Measurements from ENCODE around the gene PHACTR1. TPM values are rescaled to one million over a fixed set of nuclear protein-coding genes. Genes with fewer than 3 reads are reported as not detected.

The PHACTR1 gene
- polyA plus RNA-seq, 1 of the 3 experiments (the other 2 are of a cell fraction): 0.12 TPM

DNA sequence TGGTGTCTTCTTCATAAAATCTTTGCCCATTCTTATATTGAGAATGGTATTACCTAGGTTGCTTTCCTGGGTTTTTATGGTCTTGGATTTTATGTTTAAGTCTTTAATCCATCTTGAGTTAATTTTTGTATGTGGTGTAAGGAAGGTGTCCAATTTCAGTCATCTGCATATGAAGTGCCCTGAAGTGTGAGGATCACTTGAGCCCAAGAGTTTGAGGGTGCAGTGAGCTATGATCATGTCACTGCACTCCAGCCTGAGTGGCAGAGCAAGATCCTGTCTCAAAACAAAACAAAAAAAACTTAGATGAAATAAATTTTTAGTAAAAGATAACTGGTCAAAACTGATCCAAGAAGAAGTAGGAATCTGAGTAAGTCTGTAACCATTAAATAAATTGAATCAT is 396.4 kb downstream of the PHACTR1 start:
- Histone ChIP-seq H3K9ac (no peak overlapping the region), H4K20me1 (ENCODE audit: insufficient read depth) (no peaks in the 10 kb centered on the region), H3K4me3 (ENCODE audit: low read depth in 2 of 2, low read length in 1 of 2) (no peak overlapping the region), H3K36me3 (replicated peaks in 1 of 2; ENCODE audit: control insufficient read depth in 1 of 2, insufficient read depth in 2 of 2, low read length in 1 of 2) (no peaks in the 10 kb centered on the region), H3K79me2 (ENCODE audit: insufficient read depth) (no peaks in the 10 kb centered on the region), H3K9me3 (no peaks in the 10 kb centered on the region), H3K27ac (ENCODE audit: low read depth in 2 of 2, low read length in 1 of 2) (no peak overlapping the region), H2AFZ (ENCODE audit: low read depth) (no peak overlapping the region), H3K27me3 (ENCODE audit: insufficient read depth) (no peaks in the 10 kb centered on the region), H3K4me1 (ENCODE audit: control insufficient read depth in 1 of 2, insufficient read depth in 2 of 2, low read depth in 1 of 2, low read length in 1 of 2) (peaks cover 0 to 8% of the 10 kb centered on the region in 2 experiments; a peak in 2 of 4 replicates), H3K4me2 (no peak overlapping the region), H3K9me2 (no peaks in the 10 kb centered on the region), H3F3A (replicated peaks; ENCODE audit: insufficient read depth) (no peaks in the 10 kb centered on the region)
- no peak for TF ChIP-seq NFIC (IDR thresholded peaks at IDR 0.05; ENCODE audit: borderline replicate concordance)
- TF ChIP-seq, protein P1, sequence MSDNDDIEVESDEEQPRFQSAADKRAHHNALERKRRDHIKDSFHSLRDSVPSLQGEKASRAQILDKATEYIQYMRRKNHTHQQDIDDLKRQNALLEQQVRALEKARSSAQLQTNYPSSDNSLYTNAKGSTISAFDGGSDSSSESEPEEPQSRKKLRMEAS (IDR thresholded peaks at IDR 0.05; ENCODE audit: low read depth): no peak
- no peak for TF ChIP-seq TAF1 (IDR thresholded peaks at IDR 0.05; ENCODE audit: borderline replicate concordance, low read depth, low read length)
- TF ChIP-seq GATA2 (CRISPR knock-in tag; IDR thresholded peaks at IDR 0.05): no peak
- no peak for TF ChIP-seq EZH2phosphoT487 (IDR thresholded peaks at IDR 0.05; ENCODE audit: borderline replicate concordance, low read depth)
- TF ChIP-seq CTCF (IDR thresholded peaks at IDR 0.05): no peak
- TF ChIP-seq EP300 (IDR thresholded peaks at IDR 0.05; ENCODE audit: borderline replicate concordance in 1 of 2, low read depth in 1 of 2, low read length in 1 of 2): no peak
- TF ChIP-seq TCF12 (IDR thresholded peaks at IDR 0.05): no peak
- TF ChIP-seq YY1 (IDR thresholded peaks at IDR 0.05; ENCODE audit: low read depth): no peak
- TF ChIP-seq RXRA (IDR thresholded peaks at IDR 0.05; ENCODE audit: borderline replicate concordance, low read depth): no peak
- DNase-seq: no peak
- ChIA-PET POLR2A (no interaction called here), CTCF (interaction anchor here (1.3 kb wide), 1 partner anchor 220 kb away, joined by 3 read pairs; no protein-coding TSS in a partner anchor)

GRCh38 chr6:13113376-13113775 is 396.8 kb downstream of the PHACTR1 start:
- POLR2A ChIA-PET: no interaction called here

More at GRCh38 chr6:13113376-13113775, 396.8 kb downstream of the PHACTR1 start:
- CTCF ChIA-PET: no interaction called here
- peak; percentile 54 for TF ChIP-seq CHD2 (IDR thresholded peaks at IDR 0.05; ENCODE audit: low read length, partially characterized antibody)
- TF ChIP-seq FOXM1 (IDR thresholded peaks at IDR 0.05; ENCODE audit: low read depth): no peak
- TF ChIP-seq TCF12 (IDR thresholded peaks at IDR 0.05): peak; percentile 34; the same call in 1 of the 2 replicates
- TF ChIP-seq USF1 (IDR thresholded peaks at IDR 0.05; ENCODE audit: borderline replicate concordance, low read depth): no peak
- peak in 1 of 2 experiments; percentile 82; a peak in 2 of 4 replicates for TF ChIP-seq EP300 (IDR thresholded peaks at IDR 0.05; ENCODE audit: borderline replicate concordance in 1 of 2, low read depth in 1 of 2, low read length in 1 of 2)
- peak; percentile 94 for TF ChIP-seq RCOR1 (IDR thresholded peaks at IDR 0.05; ENCODE audit: low read length)
- TF ChIP-seq GATA2 (CRISPR knock-in tag; IDR thresholded peaks at IDR 0.05): peak; percentile 89
- no peaks in the 10 kb centered on the region for H3K9me2 ChIP-seq
- H3K79me2 ChIP-seq (ENCODE audit: insufficient read depth): no peaks in the 10 kb centered on the region
- H3K27ac ChIP-seq (ENCODE audit: low read depth in 2 of 2, low read length in 1 of 2): no peak overlapping the region; a peak in 1 of 4 replicates
- no peak overlapping the region for H3K4me3 ChIP-seq (ENCODE audit: low read depth in 2 of 2, low read length in 1 of 2)
- no peaks in the 10 kb centered on the region for H3K27me3 ChIP-seq (ENCODE audit: insufficient read depth)
- no peaks in the 10 kb centered on the region for H4K20me1 ChIP-seq (ENCODE audit: insufficient read depth)
- WGBS (ENCODE audit: low lambda C conversion rate): 11% methylated on average over 5 of the region's 5 CpGs
- H3K36me3 ChIP-seq (replicated peaks in 1 of 2; ENCODE audit: control insufficient read depth in 1 of 2, insufficient read depth in 2 of 2, low read length in 1 of 2): no peaks in the 10 kb centered on the region
- H3K9ac ChIP-seq: no peak overlapping the region
- peak; percentile 37 for DNase-seq
- H3F3A ChIP-seq (replicated peaks; ENCODE audit: insufficient read depth): no peaks in the 10 kb centered on the region
- no peak overlapping the region for H3K4me2 ChIP-seq
- no peaks in the 10 kb centered on the region for H3K9me3 ChIP-seq
- H3K4me1 ChIP-seq (ENCODE audit: control insufficient read depth in 1 of 2, insufficient read depth in 2 of 2, low read depth in 1 of 2, low read length in 1 of 2): peaks cover 0 to 8% of the 10 kb centered on the region in 2 experiments; a peak in 2 of 4 replicates
- H2AFZ ChIP-seq (ENCODE audit: low read depth): no peak overlapping the region

Measured in SK-N-SH (cell line).